Measurements from ENCODE around the gene ZFAND2B. TPM values are rescaled to one million over a fixed set of nuclear protein-coding genes. Genes with fewer than 3 reads are reported as not detected.
"Not testable (repeated sequence)": the region's sequence is repeated elsewhere in the genome, so short reads cannot be mapped to it uniquely, and the experiment has no call there.

ZFAND2B gene
- total and polyA plus RNA-seq, 2 donors (not counting 1 experiment from before 2014, with no cell fraction given) = 55.2 to 115 TPM

- Mint-ChIP-seq H3K27ac (peak overlapping the region; percentile 21), H3K4me3 (no peak overlapping the region), H3K4me1 (no peaks in the 10 kb centered on the region), H3K27me3 (peaks cover 14% of the 10 kb centered on the region), H3K9me3 (ENCODE audit: insufficient read depth) (no peaks in the 10 kb centered on the region)
- Histone ChIP-seq H3K79me2 (ENCODE audit: control insufficient read depth, insufficient read depth, low read length) (no peaks in the 10 kb centered on the region), H3K4me3 (ENCODE audit: control extremely low read depth in 1 of 5, extremely low read depth in 1 of 5, insufficient read depth in 1 of 5, low read depth in 2 of 5, low read length in 4 of 5) (no peak overlapping the region), H3K4me2 (replicated peaks; ENCODE audit: low read depth, low read length, poor library complexity, severe bottlenecking) (no peak overlapping the region), H3K27me3 (replicated peaks in 1 of 4; ENCODE audit: control extremely low read depth in 1 of 4, control insufficient read depth in 3 of 4, insufficient read depth in 4 of 4, low read length in 3 of 4) (peaks cover 0 to 3% (median 0%) of the 10 kb centered on the region in 4 experiments), H2AFZ (ENCODE audit: insufficient read depth, low read depth, low read length, poor library complexity, severe bottlenecking) (no peak overlapping the region), H4K20me1 (ENCODE audit: control insufficient read depth, insufficient read depth, low read length, poor library complexity, severe bottlenecking) (no peaks in the 10 kb centered on the region), H3K9ac (ENCODE audit: low read length) (no peak overlapping the region), H3K36me3 (replicated peaks in 1 of 2; ENCODE audit: control extremely low read depth in 1 of 2, control insufficient read depth in 1 of 2, extremely low read depth in 1 of 2, insufficient read depth in 2 of 2, low read length in 1 of 2) (no peaks in the 10 kb centered on the region), H3K27ac (ENCODE audit: low read length in 2 of 2) (no peak overlapping the region), H3K9me3 (ENCODE audit: control extremely low read depth in 1 of 3, control insufficient read depth in 2 of 3, insufficient read depth in 1 of 3, low read length in 2 of 3) (no peaks in the 10 kb centered on the region), H3K4me1 (ENCODE audit: control insufficient read depth in 2 of 2, insufficient read depth in 2 of 2, low read length in 2 of 2) (no peaks in the 10 kb centered on the region)
- TF ChIP-seq EZH2 (IDR thresholded peaks at IDR 0.05; ENCODE audit: borderline replicate concordance, insufficient read depth, low read depth, low read length, poor library complexity, severe bottlenecking) (no peak), CTCF (IDR thresholded peaks at IDR 0.05) (no peak)
- CTCF ChIA-PET = interaction anchor here (0.8 kb wide), 1 partner anchor 27 kb away, joined by 3 read pairs; no protein-coding TSS in a partner anchor
- intact Hi-C loops (cut with micrococcal nuclease) = no loop called here
- ATAC-seq (ENCODE audit: low read depth) (no peak), DNase-seq (no peak)
- POLR2A ChIA-PET = no interaction called here
- WGBS (ENCODE audit: insufficient coverage) = 94% methylated on average over 6 of the region's 12 CpGs
Observed at GRCh38 chr2:219199470-219200211, 6.9 kb upstream of the ZFAND2B start.

- WGBS (ENCODE audit: insufficient coverage) = 71% methylated on average over 19 of the region's 26 CpGs
- H3K27me3 ChIP-seq (replicated peaks in 1 of 4; ENCODE audit: control extremely low read depth in 1 of 4, control insufficient read depth in 3 of 4, insufficient read depth in 4 of 4, low read length in 3 of 4); ATAC-seq (ENCODE audit: low read depth); H3K9ac ChIP-seq (ENCODE audit: low read length); H3K27ac ChIP-seq (ENCODE audit: low read length in 2 of 2); H3K27ac Mint-ChIP-seq; H3K36me3 ChIP-seq (replicated peaks in 1 of 2; ENCODE audit: control extremely low read depth in 1 of 2, control insufficient read depth in 1 of 2, extremely low read depth in 1 of 2, insufficient read depth in 2 of 2, low read length in 1 of 2); H3K4me1 Mint-ChIP-seq; H3K9me3 ChIP-seq (ENCODE audit: control extremely low read depth in 1 of 3, control insufficient read depth in 2 of 3, insufficient read depth in 1 of 3, low read length in 2 of 3); H4K20me1 ChIP-seq (ENCODE audit: control insufficient read depth, insufficient read depth, low read length, poor library complexity, severe bottlenecking); H3K4me1 ChIP-seq (ENCODE audit: control insufficient read depth in 2 of 2, insufficient read depth in 2 of 2, low read length in 2 of 2); H3K9me3 Mint-ChIP-seq (ENCODE audit: insufficient read depth); H3K4me3 Mint-ChIP-seq; H3K79me2 ChIP-seq (ENCODE audit: control insufficient read depth, insufficient read depth, low read length); H3K4me2 ChIP-seq (replicated peaks; ENCODE audit: low read depth, low read length, poor library complexity, severe bottlenecking); POLR2A ChIA-PET; intact Hi-C loops (cut with micrococcal nuclease); H3K4me3 ChIP-seq (ENCODE audit: control extremely low read depth in 1 of 5, extremely low read depth in 1 of 5, insufficient read depth in 1 of 5, low read depth in 2 of 5, low read length in 4 of 5); H2AFZ ChIP-seq (ENCODE audit: insufficient read depth, low read depth, low read length, poor library complexity, severe bottlenecking); DNase-seq: not testable (repeated sequence)
- peaks cover 14% of the 10 kb centered on the region for H3K27me3 Mint-ChIP-seq
- CTCF ChIA-PET = interaction anchor here (1.3 kb wide), 1 partner anchor 29 kb away, joined by 3 read pairs; no protein-coding TSS in a partner anchor
Observed at GRCh38 chr2:219200502-219201326, 5.9 kb upstream of the ZFAND2B start.

- H3K4me1 Mint-ChIP-seq; H3K79me2 ChIP-seq (ENCODE audit: control insufficient read depth, insufficient read depth, low read length); H3K4me3 ChIP-seq (ENCODE audit: control extremely low read depth in 1 of 5, extremely low read depth in 1 of 5, insufficient read depth in 1 of 5, low read depth in 2 of 5, low read length in 4 of 5); H3K9me3 Mint-ChIP-seq (ENCODE audit: insufficient read depth); H3K9me3 ChIP-seq (ENCODE audit: control extremely low read depth in 1 of 3, control insufficient read depth in 2 of 3, insufficient read depth in 1 of 3, low read length in 2 of 3); H3K9ac ChIP-seq (ENCODE audit: low read length); H2AFZ ChIP-seq (ENCODE audit: insufficient read depth, low read depth, low read length, poor library complexity, severe bottlenecking); DNase-seq; ATAC-seq (ENCODE audit: low read depth); H4K20me1 ChIP-seq (ENCODE audit: control insufficient read depth, insufficient read depth, low read length, poor library complexity, severe bottlenecking); POLR2A ChIA-PET; intact Hi-C loops (cut with micrococcal nuclease); H3K36me3 ChIP-seq (replicated peaks in 1 of 2; ENCODE audit: control extremely low read depth in 1 of 2, control insufficient read depth in 1 of 2, extremely low read depth in 1 of 2, insufficient read depth in 2 of 2, low read length in 1 of 2); H3K4me3 Mint-ChIP-seq; H3K27ac Mint-ChIP-seq; H3K4me2 ChIP-seq (replicated peaks; ENCODE audit: low read depth, low read length, poor library complexity, severe bottlenecking); H3K27me3 ChIP-seq (replicated peaks in 1 of 4; ENCODE audit: control extremely low read depth in 1 of 4, control insufficient read depth in 3 of 4, insufficient read depth in 4 of 4, low read length in 3 of 4); H3K27ac ChIP-seq (ENCODE audit: low read length in 2 of 2); H3K4me1 ChIP-seq (ENCODE audit: control insufficient read depth in 2 of 2, insufficient read depth in 2 of 2, low read length in 2 of 2): not testable (repeated sequence)
- peaks cover 14% of the 10 kb centered on the region for H3K27me3 Mint-ChIP-seq
- 97% methylated on average over 12 of the region's 21 CpGs for WGBS (ENCODE audit: insufficient coverage)
- CTCF ChIA-PET = interaction anchor here (1.3 kb wide), 1 partner anchor 30 kb away, joined by 3 read pairs; no protein-coding TSS in a partner anchor
Observed at GRCh38 chr2:219201331-219201730, 5.3 kb upstream of the ZFAND2B start.

All from B cell (primary cell).